NCI-H2196 (cell line): Measurements from ENCODE around the gene EFNA5.

Experiments
- DNase-seq: peaks from one replicate; lab custom pipeline; 2025; ENCODE audit not compliant: unreplicated experiment; lab: John Stamatoyannopoulos, UW

Gene EFNA5

DNA sequence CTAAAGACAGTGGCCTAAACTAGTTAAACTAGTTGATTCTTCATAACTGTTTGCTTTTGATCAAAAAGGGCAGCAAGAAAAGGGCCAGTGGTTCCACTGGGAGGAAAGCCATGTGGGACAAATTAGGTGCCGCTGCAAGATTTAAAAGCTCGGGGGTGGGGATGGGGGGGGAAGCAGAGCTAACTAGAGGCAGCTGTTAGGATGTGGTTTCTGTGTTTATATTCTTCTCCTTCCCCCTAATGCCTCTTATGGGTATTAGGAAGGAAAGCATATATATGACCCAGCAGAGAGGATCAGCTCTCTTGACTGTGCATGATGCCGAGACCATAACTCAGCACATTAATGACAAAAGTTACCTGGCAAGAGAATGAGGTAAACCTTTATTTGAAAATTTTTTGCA, 65.7 kb downstream of the EFNA5 start:
- DNase-seq = no peak

DNA sequence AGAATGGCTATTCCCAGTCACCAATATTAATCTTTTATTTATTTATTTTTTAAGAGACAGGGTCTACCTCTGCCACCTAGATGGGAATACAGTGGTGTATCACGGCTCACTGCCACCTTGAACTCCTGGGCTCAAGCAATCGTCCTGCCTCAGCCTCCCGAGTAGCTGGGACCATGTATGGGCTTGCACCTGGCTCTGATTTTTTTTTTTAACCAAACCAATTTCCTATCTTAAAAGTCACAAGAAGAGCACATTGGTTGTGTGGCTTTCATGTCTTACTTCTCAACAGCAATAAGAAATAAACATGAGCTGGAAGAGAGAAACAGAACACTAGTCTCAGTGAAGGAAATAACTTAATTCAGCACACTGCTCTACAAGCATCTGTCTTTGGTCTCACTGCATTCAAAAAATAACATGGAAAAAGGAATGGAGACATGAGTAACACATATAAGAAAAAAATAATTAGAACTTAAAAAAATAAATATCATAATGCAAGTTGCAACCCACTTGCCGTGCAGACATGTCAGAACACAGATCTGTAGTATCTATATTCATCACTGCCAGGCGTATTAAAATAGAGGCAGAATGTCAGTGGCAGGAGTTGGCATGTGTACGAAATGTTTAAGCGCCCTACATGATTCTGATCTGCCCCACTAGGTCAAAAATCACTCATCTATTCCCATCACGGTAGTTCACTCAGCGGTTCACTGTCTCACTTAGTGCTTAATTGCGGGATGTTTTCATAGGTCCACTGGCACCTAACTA, 66.4 kb downstream of the EFNA5 start:
- no peak for DNase-seq

DNA sequence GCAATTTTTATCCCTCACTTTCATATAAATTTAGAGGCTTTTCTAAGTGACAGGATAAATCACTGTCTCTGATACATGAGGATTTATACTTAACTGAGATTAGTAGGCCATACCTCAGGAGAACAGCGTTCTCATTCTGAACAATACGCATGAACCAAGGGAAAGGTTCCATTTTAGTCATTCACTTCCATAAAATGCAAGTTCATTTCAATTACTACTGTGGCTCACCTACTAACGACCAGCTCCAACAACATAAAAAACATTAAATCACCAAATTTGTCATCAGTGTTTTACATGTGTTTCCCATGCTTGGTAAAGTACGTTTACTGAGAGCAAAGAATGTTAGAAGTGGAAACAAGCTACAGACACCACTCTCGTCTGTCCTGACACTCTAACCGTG, 67.4 kb downstream of the EFNA5 start:
- DNase-seq = no peak

DNA sequence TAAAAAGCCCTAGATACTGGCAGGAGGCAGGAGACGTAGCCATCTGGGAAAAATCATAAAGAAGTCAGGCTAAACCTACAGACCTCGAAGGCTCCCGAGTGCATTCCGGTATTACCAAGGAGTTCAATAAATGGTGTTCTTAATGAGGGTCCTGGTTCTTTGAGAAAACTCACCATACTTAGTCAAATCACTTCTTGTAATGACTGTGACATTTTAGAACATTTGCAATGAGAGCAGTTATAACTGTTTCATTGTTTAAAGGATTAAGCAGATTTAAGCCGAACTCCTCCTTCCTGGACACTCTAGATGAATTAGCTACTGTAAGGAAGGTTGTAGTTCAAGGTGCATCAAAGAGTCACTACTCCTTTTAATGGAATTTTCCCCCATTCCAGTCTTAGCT, 67.8 kb downstream of the EFNA5 start:
- no peak for DNase-seq

DNA sequence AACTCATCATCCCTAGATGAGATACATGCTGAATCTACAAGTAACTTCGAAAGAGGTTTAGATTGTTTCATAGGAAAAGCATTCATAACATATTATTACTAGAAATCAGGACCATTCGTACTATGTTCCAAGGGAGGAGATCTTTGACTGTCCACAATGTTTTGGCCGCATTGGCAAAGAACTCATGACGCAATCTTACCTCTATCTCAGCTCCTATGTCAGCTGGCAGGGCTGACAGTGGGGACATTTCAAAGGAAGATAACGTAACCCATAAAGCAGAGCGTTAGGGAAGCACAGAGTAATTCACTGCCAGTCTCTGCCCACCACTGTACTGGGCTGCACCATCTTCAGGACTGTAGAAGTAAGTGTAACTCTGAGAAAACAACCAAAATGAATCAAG, 69.7 kb downstream of the EFNA5 start:
- no peak for DNase-seq

DNA sequence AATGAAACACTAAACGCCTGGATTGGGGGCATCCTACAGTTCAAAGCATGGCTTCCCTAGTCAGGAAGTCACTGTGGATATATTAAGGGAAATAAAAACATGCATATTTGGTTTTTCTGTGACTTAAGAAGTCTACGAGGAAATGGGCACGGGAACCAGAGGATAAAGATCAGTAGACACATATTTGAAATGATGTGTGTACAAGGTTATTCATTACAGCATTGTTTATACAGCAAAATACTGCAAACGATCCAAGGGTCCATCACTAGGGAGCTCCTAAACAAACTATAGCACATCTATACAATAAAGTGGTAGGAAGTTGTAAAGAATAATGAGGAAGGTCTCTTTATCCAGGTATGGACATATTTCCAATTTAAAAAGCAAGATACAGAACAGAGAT, 71.8 kb downstream of the EFNA5 start:
- no peak for DNase-seq

DNA sequence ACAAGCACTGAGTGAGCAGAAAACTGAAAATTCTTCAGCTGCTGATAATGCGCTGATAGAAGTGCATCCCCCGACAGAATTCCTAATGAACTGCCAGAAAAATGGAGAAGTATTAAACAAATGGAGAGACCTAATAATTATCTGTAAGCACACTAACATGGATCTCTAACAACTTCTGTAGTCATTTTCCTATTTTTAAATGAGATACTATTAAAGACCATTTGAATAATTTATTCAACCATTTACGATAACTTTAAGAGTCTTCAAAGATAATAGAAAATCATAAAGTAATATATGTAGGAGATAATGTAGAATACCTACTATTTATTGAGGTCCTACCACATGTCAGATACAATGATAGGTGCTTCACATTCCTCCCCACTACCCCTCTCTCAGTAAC, 72.9 kb downstream of the EFNA5 start:
- DNase-seq = no peak

DNA sequence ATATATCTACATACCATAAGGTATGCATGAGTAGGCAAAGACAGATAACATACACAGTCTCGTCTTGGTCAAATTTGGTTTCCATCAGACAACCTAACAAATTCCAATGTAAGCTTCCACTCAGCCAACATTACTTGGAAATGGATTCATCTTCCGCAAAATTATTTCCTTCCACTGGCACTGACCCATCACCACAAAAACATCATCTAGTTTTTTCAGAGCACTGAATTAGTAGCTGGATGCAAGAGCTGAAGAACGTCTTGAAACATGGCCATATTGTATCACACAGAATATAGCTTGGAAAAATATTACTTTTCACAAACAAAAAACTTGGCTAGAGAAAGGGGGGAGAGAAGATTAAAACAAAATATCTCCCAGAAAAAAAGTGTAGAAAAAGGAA, 73.5 kb downstream of the EFNA5 start:
- no peak for DNase-seq

DNA sequence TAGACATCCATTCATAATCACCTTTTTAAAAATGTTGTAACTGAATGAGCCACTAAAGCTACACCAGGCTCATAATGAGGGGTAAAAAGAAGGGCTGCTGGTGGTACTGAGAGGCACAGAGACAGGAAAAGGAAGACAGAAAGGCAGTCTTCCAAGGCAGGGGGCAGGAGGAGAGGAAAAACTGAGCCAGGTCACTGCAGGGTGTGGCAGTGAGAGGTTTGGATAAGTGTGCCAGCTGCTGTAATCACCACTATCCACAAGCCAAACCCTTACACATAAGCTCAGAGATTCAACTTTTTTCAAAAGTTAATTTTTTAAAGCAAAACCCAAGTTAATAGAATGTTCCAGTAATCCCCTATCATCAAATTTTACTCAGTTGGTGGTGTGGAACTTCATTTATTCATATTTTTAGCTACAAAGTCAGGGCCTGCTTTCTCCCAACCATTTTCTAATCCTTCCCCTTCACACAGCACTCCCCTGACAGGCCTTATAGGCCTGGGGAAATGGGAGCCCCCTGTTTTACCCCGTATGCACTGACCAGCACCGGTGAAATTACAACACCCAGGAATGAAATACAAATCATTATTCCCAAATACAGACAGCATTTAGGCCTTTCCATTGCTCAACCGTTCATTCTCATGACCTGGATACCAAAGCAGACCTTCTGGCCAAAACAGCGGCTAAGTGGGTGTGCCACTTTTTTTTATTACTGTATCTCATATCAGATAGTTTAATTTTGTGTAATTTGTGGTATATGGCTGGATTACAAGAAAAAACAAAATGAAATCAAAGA, 76.3 kb downstream of the EFNA5 start:
- DNase-seq = no peak

DNA sequence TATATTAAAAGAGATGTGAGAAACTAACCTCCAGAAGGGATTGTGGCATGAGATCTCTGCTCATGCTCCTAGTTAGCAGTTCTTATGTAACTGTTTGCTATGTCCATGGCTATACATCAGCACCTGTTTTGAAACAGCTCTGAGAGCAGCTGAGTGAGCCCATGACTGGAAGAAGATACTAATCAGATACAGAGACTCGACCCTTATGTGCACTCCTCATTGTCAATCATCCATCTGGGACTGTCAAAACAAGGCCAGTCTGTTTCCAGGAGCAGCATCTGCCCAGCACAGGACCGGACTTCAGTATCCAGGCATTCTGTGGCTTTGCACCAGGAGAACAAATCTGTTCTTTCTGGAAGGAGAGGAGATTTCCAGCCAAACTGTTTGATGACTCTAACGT, 77.7 kb downstream of the EFNA5 start:
- DNase-seq = no peak

DNA sequence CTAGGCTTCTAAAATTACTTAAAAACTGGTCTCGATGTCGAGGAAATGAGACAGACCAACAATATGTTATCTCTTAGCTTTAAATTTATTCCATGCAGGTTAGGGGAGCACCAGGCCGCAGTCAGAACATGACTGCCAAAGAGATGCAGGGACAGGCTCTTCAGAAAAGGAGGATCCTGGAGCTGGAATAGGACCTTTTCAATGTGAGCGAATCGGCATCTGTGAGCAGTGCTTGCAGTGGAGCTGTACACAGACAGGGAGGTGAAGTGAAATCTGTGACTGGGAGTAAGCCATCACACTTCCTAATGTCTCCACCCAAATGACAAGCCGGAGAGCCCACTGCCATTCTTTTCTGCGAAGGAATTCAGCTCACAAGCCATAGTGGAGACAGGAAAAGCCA, 78.2 kb downstream of the EFNA5 start:
- DNase-seq = no peak

DNA sequence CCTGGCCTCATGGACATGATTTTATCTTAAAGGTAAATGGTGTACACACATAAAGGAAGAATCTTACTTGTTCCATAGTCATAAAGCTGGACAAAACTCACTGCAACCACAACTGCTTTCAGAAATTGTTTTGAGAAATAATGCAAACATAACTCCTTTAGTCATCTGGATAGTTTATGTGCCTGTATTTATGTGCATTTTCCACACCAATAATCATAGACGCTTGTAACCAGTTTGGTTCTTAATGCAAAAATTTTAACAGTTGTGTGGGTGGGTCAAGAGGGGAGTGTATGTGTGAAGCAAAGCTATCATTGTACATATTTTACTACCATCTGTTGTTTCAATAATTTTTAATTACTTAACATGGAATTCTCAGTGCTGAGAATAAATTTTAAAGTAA, 80.1 kb downstream of the EFNA5 start:
- no peak for DNase-seq

DNA sequence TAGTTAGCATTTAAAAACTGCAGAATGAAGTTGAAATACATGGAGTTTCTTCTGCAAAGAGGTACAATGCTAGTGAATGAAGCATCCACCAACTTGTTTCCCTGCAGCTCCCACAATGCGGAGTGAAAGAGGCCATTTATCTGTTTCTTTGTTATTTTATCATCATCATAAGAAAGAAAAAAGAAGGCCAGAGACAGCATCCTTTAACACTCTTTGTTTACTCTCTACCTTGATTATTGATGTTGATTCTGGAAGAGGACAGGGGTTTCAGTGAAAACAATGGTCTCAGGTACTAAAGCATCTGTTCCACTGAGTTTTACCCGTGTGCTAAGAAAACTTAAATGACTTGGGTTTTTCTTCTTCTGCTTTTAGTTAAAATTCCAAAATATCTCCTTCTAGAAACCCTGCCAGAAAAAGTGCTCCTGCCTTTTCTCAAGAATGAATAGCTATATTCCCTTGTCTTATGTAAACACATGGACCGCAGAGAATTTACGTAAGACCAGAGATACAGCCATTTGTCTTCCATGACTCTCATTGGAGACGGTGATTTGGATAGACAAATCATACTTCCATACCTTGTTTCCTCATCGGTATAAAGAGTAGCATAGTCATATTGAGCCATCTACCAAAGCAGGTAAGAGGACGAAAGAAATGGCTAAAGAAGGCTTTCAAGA, 81.1 kb downstream of the EFNA5 start:
- DNase-seq = no peak

DNA sequence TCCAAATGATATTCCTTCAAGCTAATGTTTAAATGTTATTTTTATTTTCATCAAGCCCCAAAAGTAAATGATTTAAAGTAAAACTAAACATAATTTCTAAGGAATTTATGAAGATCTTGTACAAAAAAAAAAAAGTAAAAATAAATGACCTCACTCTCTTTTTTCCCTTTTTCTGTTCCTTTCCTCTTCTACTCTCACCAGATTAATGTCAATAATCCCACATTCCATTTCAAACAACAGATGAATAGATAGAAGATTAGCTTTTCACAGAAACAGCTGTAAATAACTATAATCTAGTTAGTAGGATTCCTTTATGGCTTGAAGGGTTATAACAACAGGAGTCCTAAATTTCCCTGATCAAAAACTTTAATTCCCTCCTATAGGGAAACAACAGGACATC, 88.1 kb downstream of the EFNA5 start:
- DNase-seq = no peak

DNA sequence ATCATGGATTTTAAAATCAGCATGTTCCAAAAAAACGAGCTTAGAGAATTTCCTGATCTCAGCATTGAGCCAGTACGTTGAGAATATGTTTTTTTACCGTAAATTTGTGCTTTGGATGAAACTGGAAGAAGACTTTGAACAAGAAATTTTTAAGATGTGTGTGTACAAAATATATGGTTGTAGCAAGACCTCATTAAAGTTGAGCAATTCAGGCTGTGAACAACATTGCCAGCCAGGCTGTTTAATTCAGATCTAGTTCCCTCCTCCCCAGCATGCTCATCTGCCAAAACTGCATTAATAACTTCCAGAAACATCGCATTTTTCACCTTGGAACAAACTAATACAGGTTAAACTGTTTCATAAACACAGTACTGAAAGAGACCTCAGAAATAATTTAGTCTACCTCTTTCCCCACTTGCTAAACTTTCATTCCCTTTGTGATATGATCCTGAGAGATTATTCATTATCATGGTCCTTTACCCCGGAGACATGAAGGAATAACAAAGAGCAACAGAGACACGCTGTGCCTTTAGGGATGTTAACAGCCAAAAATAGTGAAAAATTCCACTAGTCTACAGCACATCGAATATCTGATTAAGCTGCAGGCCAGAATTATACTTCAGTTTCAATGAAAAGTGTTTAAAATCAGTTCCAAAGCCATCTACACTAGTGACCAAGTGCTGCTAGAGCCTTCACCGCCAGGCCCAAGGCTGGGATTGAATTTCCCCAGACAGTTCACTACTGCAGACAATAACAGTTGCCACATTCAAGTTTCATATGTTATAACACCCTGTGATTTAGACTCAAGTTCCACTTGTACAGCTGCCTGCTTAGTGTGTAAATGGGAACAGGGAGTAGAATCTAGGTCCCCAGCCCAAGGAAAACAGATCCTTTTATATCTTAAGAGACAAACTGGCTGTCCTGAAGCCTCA, 89.6 kb downstream of the EFNA5 start:
- no peak for DNase-seq

DNA sequence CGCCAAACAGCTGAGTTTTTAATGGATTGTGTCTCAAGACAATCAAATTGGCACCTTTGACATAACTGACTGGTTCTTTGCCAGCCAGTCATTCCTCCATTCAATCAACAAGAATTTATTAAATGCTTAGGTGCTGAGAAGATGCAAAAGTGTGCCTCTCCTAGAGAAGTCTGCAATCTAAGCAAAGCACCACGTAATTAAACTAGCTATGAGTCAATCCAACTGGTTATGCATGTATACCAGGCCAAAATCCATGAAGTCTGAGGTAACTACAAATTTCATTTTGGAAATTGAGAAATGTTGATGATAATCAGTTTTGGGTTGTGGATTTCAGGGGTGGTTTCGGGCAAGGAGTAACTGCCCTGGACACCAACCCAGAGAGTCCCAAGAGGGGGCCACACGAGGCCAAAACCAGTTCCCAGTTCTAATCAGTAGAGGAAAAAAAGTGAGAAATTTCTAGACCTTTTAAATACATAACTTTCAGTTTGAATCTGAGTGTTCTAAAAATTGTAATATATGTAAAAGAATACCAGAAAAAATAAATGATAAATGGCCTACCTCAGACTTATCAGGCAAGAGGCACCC, 92.6 kb downstream of the EFNA5 start:
- no peak for DNase-seq

DNA sequence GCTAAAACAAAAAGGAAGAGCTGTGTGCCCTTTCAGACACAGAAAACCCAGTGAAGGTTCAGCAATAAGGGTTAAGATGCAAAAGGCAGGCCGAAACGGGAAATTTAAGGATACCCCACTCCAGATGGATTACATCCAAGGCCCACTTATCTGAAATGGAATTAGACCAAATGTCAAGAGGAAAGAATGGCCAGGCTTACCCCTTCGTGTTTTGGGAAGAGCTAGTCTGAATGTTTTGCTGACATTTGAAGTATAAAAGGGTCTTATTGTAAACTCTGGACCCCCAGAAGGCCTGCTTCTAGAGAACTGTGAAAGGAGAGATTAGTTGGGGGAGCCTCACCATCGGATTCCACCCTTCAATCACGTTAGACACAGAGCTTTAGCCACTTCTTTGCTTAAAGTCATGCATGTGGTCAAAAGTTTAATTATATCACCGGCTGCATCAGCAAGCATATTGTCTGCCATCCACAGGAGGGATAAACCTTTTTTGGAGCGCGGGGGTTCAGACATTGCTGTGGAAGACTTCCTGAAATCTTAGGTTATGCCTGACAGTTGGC, 93.3 kb downstream of the EFNA5 start:
- DNase-seq = no peak

DNA sequence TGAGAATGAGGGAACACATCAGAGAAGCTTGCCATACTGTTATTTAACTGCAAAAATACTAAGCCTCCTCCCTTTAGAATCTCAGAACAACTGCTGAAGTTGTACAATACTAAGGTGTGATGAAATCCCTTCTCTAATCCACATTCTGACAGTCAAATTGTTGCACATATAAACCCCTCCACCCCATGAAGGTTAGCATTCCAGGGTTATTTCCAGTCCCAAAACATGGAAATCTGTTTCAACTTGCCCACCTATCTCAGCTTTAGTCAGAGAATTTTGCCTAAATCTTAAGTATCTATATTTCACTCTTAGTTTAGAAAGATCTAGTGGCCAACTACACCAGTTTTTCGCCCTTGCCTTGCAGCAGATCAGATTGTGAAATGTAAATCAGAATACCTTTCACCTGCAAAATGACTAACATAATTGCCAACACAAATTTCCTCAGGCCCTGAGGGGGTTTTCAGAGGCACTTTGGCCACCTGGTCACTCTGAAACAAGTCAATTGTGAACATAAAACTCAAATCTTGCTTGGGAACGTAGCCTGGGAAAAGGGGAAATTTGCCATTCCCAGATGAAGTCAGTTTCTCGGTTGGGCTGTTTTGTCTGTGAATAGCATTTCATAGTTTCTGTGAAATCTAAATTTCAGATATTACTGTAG, 93.9 kb downstream of the EFNA5 start:
- DNase-seq = no peak

DNA sequence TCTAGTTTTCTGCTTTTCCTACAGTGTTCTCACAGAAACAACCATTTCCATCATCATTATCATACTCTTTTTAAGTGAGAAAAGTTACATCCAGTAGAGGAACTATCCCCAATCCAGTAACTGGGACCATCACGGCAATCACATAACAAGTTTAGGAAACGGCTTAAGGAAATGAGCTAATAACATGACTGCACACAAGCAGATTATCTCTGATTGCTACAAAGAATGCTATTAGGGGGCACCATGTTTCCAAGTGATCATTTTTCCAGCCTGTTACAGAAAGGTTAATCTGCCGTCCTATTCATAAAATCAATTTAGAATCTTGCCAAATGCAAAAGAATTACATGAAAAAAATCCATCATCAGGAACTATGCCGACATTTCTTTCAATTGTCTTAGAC, 94.6 kb downstream of the EFNA5 start:
- no peak for DNase-seq

DNA sequence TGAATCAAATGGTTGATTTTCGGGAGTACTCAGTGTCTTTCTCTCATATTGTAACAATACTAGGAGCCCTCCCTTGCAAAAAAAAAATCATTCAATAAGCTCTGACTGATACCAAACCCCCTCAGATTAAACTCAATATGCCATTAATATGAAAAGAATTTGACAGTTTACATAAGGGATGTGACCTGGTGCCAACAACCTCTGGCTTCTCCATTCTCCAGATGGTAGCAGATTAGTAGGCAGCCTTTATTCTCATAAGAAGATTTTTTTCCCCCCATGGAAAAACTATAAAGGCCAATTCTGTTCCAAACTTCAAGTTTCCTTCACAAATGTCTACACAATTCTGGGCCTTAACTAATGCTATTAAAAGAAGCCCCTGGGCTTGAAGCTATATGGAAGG, 96.5 kb downstream of the EFNA5 start:
- DNase-seq = no peak
